HFF-Myc (cell line): ENCODE measurements around the gene PRSS57.

ENCODE experiments used
- DNase-seq: peaks from one replicate; pipeline ENCODE4 v3.0.0-alpha.2; 2011; ENCODE audit warnings: low read depth; ENCODE audit errors: extremely low read depth
- H3K4me3 ChIP-seq: replicated peaks from 2 replicates; pipeline ENCODE4 v1.5.1; 2011; ENCODE audit warnings: low read depth, mild to moderate bottlenecking, control low read depth, low read length
- CTCF ChIP-seq: IDR thresholded peaks from 2 replicates; pipeline ENCODE4 v1.5.1; 2012; ENCODE audit warnings: mild to moderate bottlenecking, low read depth, low read length, control low read depth; ENCODE audit errors: missing control alignments

The PRSS57 gene

GRCh38 chr19:663682-664117 is 31.6 kb downstream of the PRSS57 start:
- no peak for TF ChIP-seq CTCF
- no peak for DNase-seq
- peak overlapping the region; percentile 30 for H3K4me3 ChIP-seq

- peak within 1 kb of the TSS; percentile 89 for H3K4me3 ChIP-seq
- DNase-seq = no peak
- TF ChIP-seq CTCF = no peak
Observed at GRCh38 chr19:662962-663681, 32.1 kb downstream of the PRSS57 start, which contains the start of gene RNF126. Gene RNF126 (minus strand): TSS chr19:663214. CDS start chr19:663121, 93 bp downstream.

- H3K4me3 ChIP-seq = peak overlapping the region; percentile 89
- DNase-seq = no peak
- no peak for TF ChIP-seq CTCF
Observed at GRCh38 chr19:662207-662961, 32.9 kb downstream of the PRSS57 start.

- TF ChIP-seq CTCF = no peak
- peak overlapping the region; percentile 89 for H3K4me3 ChIP-seq
- no peak for DNase-seq
Observed at GRCh38 chr19:661427-662196, 33.6 kb downstream of the PRSS57 start.

- no peak for DNase-seq
- no peak for TF ChIP-seq CTCF
- H3K4me3 ChIP-seq = peak overlapping the region; percentile 89
Observed at GRCh38 chr19:660793-661426, 34.3 kb downstream of the PRSS57 start.
